GM23338 (cell line): ENCODE measurements around the gene HGF. TPM values are rescaled to one million over a fixed set of nuclear protein-coding genes. Genes with fewer than 3 reads are reported as not detected.

ENCODE experiments used
- ATAC-seq: fragments of 200-7000 bp; cut with Tn5 transposase; 3 replicates; pipeline ENCODE4 v1.9.1; 2020
- DNase-seq: peaks from one replicate; pipeline ENCODE4 v3.0.0-alpha.2; 2015; ENCODE audit warnings: low spot score
- H2AFZ ChIP-seq: fragments of 200-600 bp; sonication (generic); 2 replicates; pipeline ENCODE4 v1.8.0; 2016; ENCODE audit warnings: antibody characterized with exemption, mild to moderate bottlenecking, moderate library complexity
- H3F3A ChIP-seq: fragments of 200-600 bp; sonication (generic); replicated peaks from 2 replicates; pipeline ENCODE4 v1.8.0; 2017; ENCODE audit warnings: antibody characterized with exemption, mixed run types, low read depth
- H3K27ac ChIP-seq: fragments of 200-600 bp; sonication (generic); 2 replicates; pipeline ENCODE4 v1.6.1; 2016; ENCODE audit warnings: low read depth
- H3K27me3 ChIP-seq: fragments of 200-600 bp; sonication (generic); 2 replicates; pipeline ENCODE4 v1.8.0; 2016; ENCODE audit warnings: mild to moderate bottlenecking, mixed run types, moderate library complexity; ENCODE audit not compliant: insufficient read depth
- H3K36me3 ChIP-seq: fragments of 200-600 bp; sonication (generic); 2 replicates; pipeline ENCODE4 v1.8.0; 2016; ENCODE audit warnings: mild to moderate bottlenecking; ENCODE audit not compliant: insufficient read depth
- H3K4me1 ChIP-seq: fragments of 200-600 bp; sonication (generic); 2 replicates; pipeline ENCODE4 v1.8.0; 2016; ENCODE audit warnings: mild to moderate bottlenecking, moderate library complexity; ENCODE audit not compliant: insufficient read depth
- H3K4me2 ChIP-seq: fragments of 200-600 bp; sonication (generic); 2 replicates; pipeline ENCODE4 v1.7.1; 2017; ENCODE audit warnings: mixed run types
- H3K4me3 ChIP-seq: fragments of 200-600 bp; sonication (generic); 2 replicates; pipeline ENCODE4 v1.6.1; 2016; ENCODE audit warnings: mixed run types
- H3K79me2 ChIP-seq: fragments of 200-600 bp; sonication (generic); replicated peaks from 2 replicates; pipeline ENCODE4 v1.8.0; 2017; ENCODE audit warnings: mild to moderate bottlenecking; ENCODE audit not compliant: insufficient read depth
- H3K9me2 ChIP-seq: fragments of 200-600 bp; sonication (generic); 2 replicates; pipeline ENCODE4 v1.8.0; 2017; ENCODE audit not compliant: insufficient read depth
- H4K20me1 ChIP-seq: fragments of 200-600 bp; sonication (generic); replicated peaks from 2 replicates; pipeline ENCODE4 v1.8.0; 2017; ENCODE audit warnings: mild to moderate bottlenecking; ENCODE audit not compliant: insufficient read depth
- H3K27ac Mint-ChIP-seq: 2 replicates; pipeline ENCODE4 v1.8.0; 2020; ENCODE audit warnings: inconsistent platforms, mild to moderate bottlenecking, moderate library complexity, mixed read lengths
- H3K27me3 Mint-ChIP-seq: 3 replicates; pipeline ENCODE4 v1.8.0; 2022; ENCODE audit warnings: low read depth, mild to moderate bottlenecking, moderate library complexity, mixed read lengths, inconsistent platforms; ENCODE audit not compliant: insufficient read depth, poor library complexity
- H3K36me3 Mint-ChIP-seq: 3 replicates; pipeline ENCODE4 v1.8.0; 2021; ENCODE audit warnings: low read depth, mild to moderate bottlenecking, inconsistent platforms, moderate library complexity, mixed read lengths
- H3K4me1 Mint-ChIP-seq: 3 replicates; pipeline ENCODE4 v1.8.0; 2020; ENCODE audit warnings: mild to moderate bottlenecking, inconsistent platforms, mixed read lengths
- H3K4me3 Mint-ChIP-seq: 3 replicates; pipeline ENCODE4 v1.8.0; 2021; ENCODE audit warnings: moderate library complexity, mild to moderate bottlenecking, inconsistent platforms, mixed read lengths
- H3K9me3 Mint-ChIP-seq: 3 replicates; pipeline ENCODE4 v1.8.0; 2020; ENCODE audit warnings: moderate library complexity, mild to moderate bottlenecking, inconsistent platforms, mixed read lengths
- EZH2 ChIP-seq: fragments of 200-600 bp; sonication (generic); IDR thresholded peaks from one replicate; pipeline ENCODE4 v1.8.0; 2017; ENCODE audit warnings: antibody characterized with exemption, mild to moderate bottlenecking, low read depth; ENCODE audit not compliant: unreplicated experiment
- NANOG ChIP-seq: IDR thresholded peaks from 2 replicates; pipeline ENCODE4 v1.6.1; 2016; ENCODE audit warnings: antibody characterized with exemption, borderline replicate concordance
- POLR2AphosphoS5 ChIP-seq: IDR thresholded peaks from 2 replicates; pipeline ENCODE4 v1.6.1; 2016; ENCODE audit warnings: antibody characterized with exemption, low read depth
- REST ChIP-seq: IDR thresholded peaks from one replicate; pipeline ENCODE4 v1.6.1; 2018; ENCODE audit warnings: antibody characterized with exemption; ENCODE audit not compliant: unreplicated experiment
- STAT1 ChIP-seq: IDR thresholded peaks from one replicate; pipeline ENCODE4 v1.6.1; 2016; ENCODE audit warnings: antibody characterized with exemption; ENCODE audit not compliant: unreplicated experiment
- ZNF462 ChIP-seq: fragments of 250-450 bp; sonication (Bioruptor Pico); IDR thresholded peaks from 2 replicates; pipeline ENCODE4 v1.5.0; 2020; ENCODE audit warnings: mild to moderate bottlenecking, moderate library complexity
- polyA plus RNA-seq: library from polyadenylated mRNA; unstranded; fragments of >200 nt; fragmentation: Nextera tagmentation; extraction: Ambion mirVana; gene quantifications from 2 replicates; pipeline ENCODE4 v1.2.1, GENCODE V29; 2016
- total RNA-seq: library from RNA; depleted of rRNA; stranded (reverse); fragments of >200 nt; shearing (Covaris generic); gene quantifications from 2 replicates; pipeline ENCODE4 v1.2.3, GENCODE V29; 2014
- TF ChIP-seq, protein P1 (sequence below), 2 experiments: fragments of 200-600 bp in 1 of 2; sonication (generic) in 1 of 2; conservative IDR thresholded peaks; 2 replicates each; pipeline versions ENCODE4 v1.5.1 to v1.6.1; 2016 to 2017; ENCODE audit warnings: antibody characterized with exemption in 2 of 2, low read depth in 2 of 2, mild to moderate bottlenecking in 2 of 2, moderate library complexity in 1 of 2

HGF gene
- total and polyA plus RNA-seq, 2 experiments from 2014 or later = 0.24 to 1.1 TPM

- TF ChIP-seq REST (no peak), NANOG (no peak), POLR2AphosphoS5 (no peak), STAT1 (no peak), EZH2 (no peak)
- TF ChIP-seq, protein P1, sequence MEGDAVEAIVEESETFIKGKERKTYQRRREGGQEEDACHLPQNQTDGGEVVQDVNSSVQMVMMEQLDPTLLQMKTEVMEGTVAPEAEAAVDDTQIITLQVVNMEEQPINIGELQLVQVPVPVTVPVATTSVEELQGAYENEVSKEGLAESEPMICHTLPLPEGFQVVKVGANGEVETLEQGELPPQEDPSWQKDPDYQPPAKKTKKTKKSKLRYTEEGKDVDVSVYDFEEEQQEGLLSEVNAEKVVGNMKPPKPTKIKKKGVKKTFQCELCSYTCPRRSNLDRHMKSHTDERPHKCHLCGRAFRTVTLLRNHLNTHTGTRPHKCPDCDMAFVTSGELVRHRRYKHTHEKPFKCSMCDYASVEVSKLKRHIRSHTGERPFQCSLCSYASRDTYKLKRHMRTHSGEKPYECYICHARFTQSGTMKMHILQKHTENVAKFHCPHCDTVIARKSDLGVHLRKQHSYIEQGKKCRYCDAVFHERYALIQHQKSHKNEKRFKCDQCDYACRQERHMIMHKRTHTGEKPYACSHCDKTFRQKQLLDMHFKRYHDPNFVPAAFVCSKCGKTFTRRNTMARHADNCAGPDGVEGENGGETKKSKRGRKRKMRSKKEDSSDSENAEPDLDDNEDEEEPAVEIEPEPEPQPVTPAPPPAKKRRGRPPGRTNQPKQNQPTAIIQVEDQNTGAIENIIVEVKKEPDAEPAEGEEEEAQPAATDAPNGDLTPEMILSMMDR (conservative IDR thresholded peaks at IDR 0.05; ENCODE audit: low read depth in 2 of 2) = no peak
Observed at GRCh38 chr7:81665236-81665635, 104.6 kb downstream of the HGF start (continued).

- Histone ChIP-seq H3K79me2 (no peaks in the 10 kb centered on the region), H3F3A (no peaks in the 10 kb centered on the region), H2AFZ (peak overlapping the region; percentile 25), H3K36me3 (no peaks in the 10 kb centered on the region), H3K9me2 (peaks cover 1% of the 10 kb centered on the region; the same call in 1 of the 2 replicates), H3K4me1 (peaks cover 52% of the 10 kb centered on the region), H3K4me2 (no peak overlapping the region), H3K27me3 (no peaks in the 10 kb centered on the region), H3K27ac (no peak overlapping the region), H4K20me1 (no peaks in the 10 kb centered on the region), H3K4me3 (no peak overlapping the region)
- ATAC-seq (no peak), DNase-seq (no peak)
- Mint-ChIP-seq H3K36me3 (peaks cover 3% of the 10 kb centered on the region; the same call in 1 of the 3 replicates), H3K4me3 (no peak overlapping the region), H3K9me3 (no peaks in the 10 kb centered on the region), H3K27me3 (no peaks in the 10 kb centered on the region), H3K27ac (peak overlapping the region; percentile 4; the same call in 1 of the 2 replicates), H3K4me1 (peaks cover 49% of the 10 kb centered on the region)
- TF ChIP-seq, protein P1 (conservative IDR thresholded peaks at IDR 0.05; ENCODE audit: low read depth in 2 of 2) = 0 out of 4 replicates have a peak, but pooled peaks of 1 of the 2 experiments have one; percentile 19
- TF ChIP-seq ZNF462 (CRISPR knock-in tag) = no peak
Observed at GRCh38 chr7:81664304-81664703, 105.5 kb downstream of the HGF start.
